Hematopoietic multipotent progenitor cell treated with erythropoietin and hydrocortisone succinate and interleukin-3 and kit ligand, for 4 days (in vitro differentiated cells): ENCODE results near the gene SKA2.
"Not testable (repeated sequence)": the region's sequence is repeated elsewhere in the genome, so short reads cannot be mapped to it uniquely, and the experiment has no call there.

Source experiments
- DNase-seq: peaks from one replicate; pipeline ENCODE4 v3.0.0-alpha.2; 2015

SKA2 gene

DNA sequence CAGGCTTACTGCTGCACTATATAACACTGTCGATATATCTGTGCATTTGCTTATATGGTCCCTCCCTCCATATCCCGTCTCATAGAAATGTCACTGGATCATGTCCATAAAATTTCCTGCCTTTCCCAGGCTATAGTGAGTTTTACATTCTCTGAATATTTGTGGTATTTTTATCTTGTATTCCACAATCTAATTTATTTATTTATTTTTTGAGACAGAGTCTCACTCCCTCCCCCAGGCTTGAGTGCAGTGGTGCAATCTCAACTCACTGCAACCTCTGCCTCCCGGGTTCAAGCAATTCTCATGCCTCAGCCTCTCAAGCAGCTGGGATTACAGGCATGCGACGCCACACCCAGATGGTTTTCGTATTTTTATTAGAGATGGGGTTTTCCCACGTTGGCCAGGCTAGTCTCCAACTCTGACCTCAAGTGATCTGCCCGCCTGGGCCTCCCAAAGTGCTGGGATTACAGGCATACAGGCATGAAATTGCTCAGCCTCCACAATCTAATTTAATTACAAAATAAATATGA, 61.2 kb downstream of the SKA2 start:
- DNase-seq: no peak

DNA sequence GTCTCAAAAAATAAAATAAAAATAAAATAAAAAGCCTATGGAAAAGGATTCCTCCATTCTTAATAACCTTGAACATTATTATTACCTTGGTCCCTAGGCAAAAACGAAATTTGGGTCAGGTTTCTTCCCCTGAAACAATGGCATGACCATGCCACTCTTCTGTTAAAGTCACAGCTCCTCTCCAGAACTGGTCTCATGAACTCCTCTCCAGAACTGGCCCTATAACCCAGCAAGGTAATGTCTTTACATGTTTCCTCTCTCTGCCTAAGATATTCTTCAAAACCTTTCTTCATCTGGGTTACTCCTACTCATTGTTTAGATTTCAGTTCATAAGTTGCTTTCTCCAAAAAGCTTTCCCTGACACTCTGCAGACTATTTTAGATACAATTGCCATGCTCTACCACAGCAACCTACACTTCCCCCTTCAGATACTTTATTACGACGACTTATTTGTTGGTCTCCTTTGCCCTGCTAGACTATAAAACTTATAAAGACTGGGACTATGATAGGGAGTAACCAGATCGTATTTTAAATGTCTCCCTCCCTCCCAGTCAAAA, 61.8 kb downstream of the SKA2 start:
- no peak for DNase-seq

DNA sequence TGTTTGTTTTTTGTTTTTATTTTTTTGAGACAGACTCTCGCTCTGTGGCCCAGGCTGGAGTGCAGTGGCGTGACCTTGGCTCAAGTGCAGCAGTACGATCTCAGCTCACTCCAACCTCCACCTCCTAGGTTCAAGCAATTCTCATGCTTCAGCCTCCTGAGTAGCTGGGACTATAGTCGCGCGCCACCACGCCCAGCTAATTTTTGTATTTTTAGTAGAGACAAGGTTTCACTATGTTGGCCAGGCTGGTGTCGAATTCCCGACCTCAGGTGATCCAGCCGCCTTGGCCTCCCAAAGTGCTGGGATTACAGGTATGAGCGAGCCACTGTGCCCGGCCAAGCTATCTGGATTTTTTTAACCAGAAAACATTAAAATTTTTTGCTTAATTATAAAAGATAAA, 64.4 kb downstream of the SKA2 start:
- not testable (repeated sequence) for DNase-seq

DNA sequence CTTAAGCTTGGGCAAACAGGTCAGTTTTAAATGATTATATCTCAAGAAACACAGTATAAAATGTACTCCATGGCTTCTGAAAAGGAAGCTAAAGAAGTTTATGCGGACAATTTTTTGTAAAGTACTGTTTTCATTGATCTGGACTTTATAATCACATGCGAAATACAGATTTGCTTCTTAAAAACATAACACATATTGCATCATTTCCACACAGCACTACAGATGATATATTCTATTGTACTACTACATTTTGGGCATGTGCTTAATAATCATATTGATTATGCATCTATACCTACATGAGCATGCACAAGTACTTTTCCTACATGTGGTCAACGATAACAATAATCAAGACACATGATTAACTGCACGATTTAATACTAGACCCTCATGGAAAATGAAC, 70.8 kb downstream of the SKA2 start:
- no peak for DNase-seq

DNA sequence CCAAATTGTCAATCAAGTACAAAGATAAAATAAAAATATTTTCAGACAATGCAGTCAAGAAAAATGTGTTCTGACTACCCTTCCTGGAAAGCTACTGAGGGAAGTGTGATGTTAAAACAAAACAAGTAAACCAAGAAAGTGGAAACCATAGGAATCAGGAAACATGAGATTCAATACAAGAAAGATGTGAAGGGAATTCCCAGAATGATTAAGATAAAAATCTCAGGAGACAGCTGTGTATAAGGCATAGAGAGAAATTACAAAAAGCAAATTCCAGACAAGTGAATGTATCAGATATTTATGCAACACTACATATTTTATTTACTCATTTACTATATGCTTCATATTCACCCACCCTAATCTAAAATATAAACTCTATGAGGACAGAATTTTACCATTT, 80.5 kb downstream of the SKA2 start:
- DNase-seq: no peak

DNA sequence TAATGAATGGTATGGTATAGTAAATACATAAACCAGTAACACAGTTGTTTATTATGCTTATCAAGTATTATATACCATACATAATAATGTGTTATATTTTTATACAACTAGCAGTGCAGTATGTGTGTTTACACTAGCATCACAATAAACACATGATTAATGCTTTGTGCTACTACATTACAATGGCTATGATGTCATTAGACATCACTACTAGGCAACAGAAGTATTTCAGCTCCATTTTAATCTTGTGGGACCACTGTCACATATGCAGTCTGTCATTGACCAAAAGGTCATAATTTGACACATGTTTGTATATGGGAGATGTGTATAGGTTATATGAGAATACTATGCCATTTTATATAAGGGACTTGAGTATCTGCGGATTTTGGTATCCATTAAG, 81.0 kb downstream of the SKA2 start:
- DNase-seq: no peak

DNA sequence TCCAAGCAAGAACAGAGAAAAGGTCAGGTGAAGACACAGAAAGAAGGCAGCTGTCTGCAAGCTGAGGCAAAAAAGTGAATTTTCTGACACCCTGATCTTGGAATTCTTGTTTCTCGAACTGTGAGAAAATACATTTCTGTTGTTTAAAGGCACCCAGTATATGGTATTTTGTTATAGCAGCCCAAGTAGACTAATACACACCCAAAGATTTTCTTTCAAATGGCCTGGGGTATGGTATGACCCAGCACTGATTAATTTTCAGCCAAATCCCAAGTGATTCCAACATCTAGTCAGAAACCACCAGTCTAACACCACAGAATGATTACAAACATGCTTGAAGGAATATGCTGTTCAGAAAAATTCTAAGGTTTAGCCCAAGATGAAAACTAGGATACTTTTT, 85.1 kb downstream of the SKA2 start:
- no peak for DNase-seq

DNA sequence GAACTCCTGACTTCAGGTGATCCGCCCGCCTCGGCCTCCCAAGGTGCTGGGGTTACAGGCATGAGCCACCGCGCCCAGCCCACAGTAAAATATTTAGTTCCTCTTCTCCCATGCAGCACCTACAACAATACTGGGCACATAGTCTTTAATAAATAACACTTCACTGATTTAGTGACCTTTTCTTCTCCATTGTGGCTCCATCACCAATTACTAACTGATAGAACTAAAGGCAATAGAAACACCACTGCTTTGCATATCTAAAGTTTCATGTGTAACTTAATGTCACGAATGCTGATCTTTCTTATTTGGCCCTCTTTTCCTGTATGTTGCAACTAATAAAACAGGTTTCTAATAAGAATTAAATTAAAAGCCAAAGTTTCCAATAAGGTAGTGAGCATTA, 87.2 kb downstream of the SKA2 start:
- DNase-seq: no peak

DNA sequence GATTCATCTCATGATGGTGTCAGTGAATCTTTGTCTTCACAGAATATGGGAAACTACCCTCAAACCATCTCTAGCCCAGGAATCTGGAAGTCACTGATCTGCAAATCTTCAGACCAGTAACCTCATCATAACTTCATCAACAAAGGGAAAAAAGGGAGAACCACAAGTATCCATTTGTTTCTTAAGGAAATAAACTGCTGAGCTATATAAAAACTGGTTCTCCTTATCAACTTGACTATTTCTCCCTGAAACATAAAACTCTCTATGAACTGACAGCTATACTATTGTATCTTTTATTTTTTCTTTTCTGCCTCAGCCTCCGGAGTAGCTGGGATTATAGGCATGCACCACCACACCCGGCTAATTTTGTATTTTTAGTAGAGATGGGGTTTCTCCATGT, 87.6 kb downstream of the SKA2 start:
- no peak for DNase-seq

DNA sequence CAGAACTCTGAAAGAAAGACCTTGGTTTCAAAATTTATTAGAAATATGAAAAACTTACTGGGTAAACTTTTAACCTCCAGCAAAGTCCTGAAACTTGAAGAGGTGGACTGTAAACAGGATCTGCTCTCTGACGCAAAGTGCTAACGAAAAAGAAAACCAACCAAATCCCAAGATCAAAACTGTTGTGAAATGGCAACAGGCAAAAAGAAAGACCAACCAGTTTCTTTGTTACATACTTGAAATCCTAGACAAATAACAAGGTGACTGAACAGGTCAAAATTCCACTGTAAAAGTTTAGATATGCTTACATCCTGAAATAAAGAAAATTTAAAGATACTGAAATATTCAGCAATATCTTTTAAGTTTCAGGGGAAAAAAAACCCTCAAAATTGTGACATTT, 92.5 kb downstream of the SKA2 start:
- no peak for DNase-seq
